K562 (cell line): ENCODE data around the gene ARID3C. TPM values are rescaled to one million over a fixed set of nuclear protein-coding genes. Genes with fewer than 3 reads are reported as not detected.
A peak's percentile ranks its signal among the peaks of the same experiment; 100 is the strongest.

Source experiments
- BRD9 ChIP-seq: fragments of 450-650 bp; IDR thresholded peaks from 2 replicates; pipeline ENCODE4 v1.6.1; 2018; ENCODE audit warnings: low read depth; ENCODE audit not compliant: partially characterized antibody
- CHD4 ChIP-seq: fragments of 200-600 bp; sonication (generic); IDR thresholded peaks from 3 replicates; pipeline ENCODE4 v1.6.1; 2012; ENCODE audit warnings: low read depth, mild to moderate bottlenecking, mixed read lengths, low read length, inconsistent platforms; ENCODE audit not compliant: insufficient read depth, insufficient replicate concordance, poor library complexity, severe bottlenecking
- KDM5B ChIP-seq: fragments of 200-600 bp; sonication (generic); IDR thresholded peaks from 2 replicates; pipeline ENCODE4 v1.6.1; 2012; ENCODE audit warnings: low read depth, mild to moderate bottlenecking, moderate library complexity, low read length, control low read depth, inconsistent platforms; ENCODE audit not compliant: insufficient replicate concordance
- MAFG ChIP-seq: fragments of 450-650 bp; conservative IDR thresholded peaks from 2 replicates; pipeline ENCODE4 v1.6.1; 2016; ENCODE audit warnings: missing genetic modification characterization, missing compliant biosample characterization
- MTA3 ChIP-seq: fragments of 450-650 bp; formaldehyde crosslinking; IDR thresholded peaks from 2 replicates; pipeline ENCODE4 v1.6.1; 2017; ENCODE audit warnings: mild to moderate bottlenecking, borderline replicate concordance
- NR4A1 ChIP-seq, 2 experiments: fragments of 250-450 bp in 1 of 2; fragments of 450-650 bp in 1 of 2; sonication (Bioruptor Pico) in 1 of 2; IDR thresholded peaks; 2 replicates each; pipeline versions ENCODE4 v1.4.0 to v1.6.1; 2016 to 2020; ENCODE audit warnings: mild to moderate bottlenecking in 2 of 2, missing compliant biosample characterization in 1 of 2, missing genetic modification characterization in 1 of 2, moderate library complexity in 1 of 2
- POLR2G ChIP-seq: fragments of 200-400 bp; formaldehyde crosslinking; IDR thresholded peaks from 2 replicates; pipeline ENCODE4 v1.6.1; 2017; ENCODE audit warnings: low read depth, mild to moderate bottlenecking, antibody characterized with exemption, low read length, moderate library complexity
- RNF2 ChIP-seq: sonication (generic); IDR thresholded peaks from 2 replicates; pipeline ENCODE4 v1.6.1; 2016
- SRSF3 ChIP-seq: fragments of 200-400 bp; formaldehyde crosslinking; IDR thresholded peaks from 2 replicates; pipeline ENCODE4 v1.6.1; 2016; ENCODE audit warnings: mild to moderate bottlenecking, low read length, moderate library complexity; ENCODE audit not compliant: insufficient read depth
- ZBTB8A ChIP-seq: fragments of 450-650 bp; IDR thresholded peaks from 2 replicates; pipeline ENCODE4 v1.6.1; 2018; ENCODE audit warnings: mild to moderate bottlenecking, moderate library complexity; ENCODE audit not compliant: partially characterized antibody
- ZNF24 ChIP-seq: fragments of 450-650 bp; IDR thresholded peaks from 2 replicates; pipeline ENCODE4 v1.6.1; 2016
- ZNF253 ChIP-seq: fragments of 250-450 bp; sonication (Bioruptor Pico); conservative IDR thresholded peaks from 2 replicates; pipeline ENCODE4 v1.6.1; 2021; ENCODE audit warnings: mild to moderate bottlenecking
- ZNF354B ChIP-seq: fragments of 250-450 bp; sonication (Bioruptor Pico); IDR thresholded peaks from 2 replicates; pipeline ENCODE4 v1.4.0; 2020
- polyA plus RNA-seq, 8 experiments: library from polyadenylated mRNA; depleted of rRNA in 4 of 8; stranded (reverse) in 5 of 8; unstranded in 3 of 8; fragments of >200 nt; fragmentation: Nextera tagmentation in 2 of 8; fragmentation: Illumina TruSeq in 1 of 8; extraction: Ambion mirVana in 2 of 8; extraction: Trizol in 1 of 8; gene quantifications; 2 replicates each; pipeline versions ENCODE4 v1.2.1 to v1.2.3, GENCODE V29; 2011 to 2014; ENCODE audit warnings: inconsistent platforms in 1 of 8, missing spikeins in 1 of 8
- total RNA-seq, 7 experiments: library from RNA; depleted of rRNA in 6 of 7; stranded (reverse); fragments of >200 nt in 6 of 7; fragmentation: Illumina TruSeq in 2 of 7; extraction: Trizol in 2 of 7; gene quantifications; 2 replicates each; pipeline versions ENCODE4 v1.2.1 to v1.2.3, GENCODE V29; 2011 to 2021; ENCODE audit warnings: low replicate concordance in 1 of 7
- TF ChIP-seq, protein P1 (sequence below), 2 experiments: IDR thresholded peaks; 2 replicates each; pipeline ENCODE4 v1.6.1; 2012; ENCODE audit warnings: improper control_type of control experiment in 2 of 2, low read depth in 2 of 2, low read length in 2 of 2, borderline replicate concordance in 1 of 2
- TF ChIP-seq, protein P2 (sequence below): fragments of 250-450 bp; sonication (Bioruptor Pico); IDR thresholded peaks from 2 replicates; pipeline ENCODE4 v1.5.0; 2021
- TF ChIP-seq, protein P3 (sequence below), 2 experiments: fragments of 450-650 bp; IDR thresholded peaks; 2 replicates each; pipeline ENCODE4 v1.6.1; 2016
- TF ChIP-seq, protein P4 (sequence below): sonication (generic); formaldehyde crosslinking; IDR thresholded peaks from 2 replicates; pipeline ENCODE4 v1.8.1; 2023; ENCODE audit warnings: mild to moderate bottlenecking, missing genetic modification reagents
- TF ChIP-seq, protein P5 (sequence below): sonication (generic); formaldehyde crosslinking; IDR thresholded peaks from 2 replicates; pipeline ENCODE4 v1.8.0; 2022; ENCODE audit warnings: missing genetic modification reagents, mild to moderate bottlenecking, moderate library complexity, borderline replicate concordance

ARID3C gene
- total and polyA plus RNA-seq, 9 of the 15 experiments (the other 6 are each of a cell fraction or from before 2014, with no cell fraction given): not detected

DNA sequence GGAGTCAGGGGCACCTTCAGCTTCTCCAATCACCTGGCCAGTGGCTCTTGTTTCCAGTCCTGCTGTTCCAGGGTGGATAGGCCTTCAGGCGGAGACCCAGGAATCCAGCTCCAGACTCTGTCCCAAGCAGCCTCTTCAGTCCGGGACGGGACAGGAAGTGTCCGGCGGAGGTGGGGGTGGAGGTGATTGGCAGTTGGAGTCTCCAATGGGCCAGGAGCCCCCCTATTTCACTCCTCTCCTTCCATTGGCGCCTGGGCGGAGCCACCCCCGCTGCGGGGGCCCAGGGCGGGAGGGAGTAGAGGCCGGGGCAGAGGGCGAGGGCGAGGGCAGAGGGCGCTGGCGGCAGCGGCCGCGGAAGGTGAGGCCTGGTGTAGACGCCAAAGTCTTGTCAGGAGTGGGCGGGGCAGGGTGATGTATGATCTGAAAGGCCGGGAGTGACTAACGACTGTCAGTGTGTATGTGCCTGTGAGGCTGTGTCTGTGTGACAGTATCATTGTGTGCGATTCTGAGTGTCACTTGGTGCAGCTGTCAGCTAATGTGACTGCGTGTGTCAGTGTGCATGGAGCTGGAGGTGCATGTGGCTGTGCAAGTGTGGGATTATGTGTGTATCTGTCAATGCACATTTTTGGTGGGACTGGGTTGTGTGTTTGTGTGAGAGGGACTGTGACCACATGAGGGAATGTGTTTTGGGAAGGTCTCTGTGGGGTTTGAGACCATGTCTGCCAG lies 23.2 kb upstream of the ARID3C start, which contains the start of gene IL11RA (continued):
- TF ChIP-seq, protein P1, sequence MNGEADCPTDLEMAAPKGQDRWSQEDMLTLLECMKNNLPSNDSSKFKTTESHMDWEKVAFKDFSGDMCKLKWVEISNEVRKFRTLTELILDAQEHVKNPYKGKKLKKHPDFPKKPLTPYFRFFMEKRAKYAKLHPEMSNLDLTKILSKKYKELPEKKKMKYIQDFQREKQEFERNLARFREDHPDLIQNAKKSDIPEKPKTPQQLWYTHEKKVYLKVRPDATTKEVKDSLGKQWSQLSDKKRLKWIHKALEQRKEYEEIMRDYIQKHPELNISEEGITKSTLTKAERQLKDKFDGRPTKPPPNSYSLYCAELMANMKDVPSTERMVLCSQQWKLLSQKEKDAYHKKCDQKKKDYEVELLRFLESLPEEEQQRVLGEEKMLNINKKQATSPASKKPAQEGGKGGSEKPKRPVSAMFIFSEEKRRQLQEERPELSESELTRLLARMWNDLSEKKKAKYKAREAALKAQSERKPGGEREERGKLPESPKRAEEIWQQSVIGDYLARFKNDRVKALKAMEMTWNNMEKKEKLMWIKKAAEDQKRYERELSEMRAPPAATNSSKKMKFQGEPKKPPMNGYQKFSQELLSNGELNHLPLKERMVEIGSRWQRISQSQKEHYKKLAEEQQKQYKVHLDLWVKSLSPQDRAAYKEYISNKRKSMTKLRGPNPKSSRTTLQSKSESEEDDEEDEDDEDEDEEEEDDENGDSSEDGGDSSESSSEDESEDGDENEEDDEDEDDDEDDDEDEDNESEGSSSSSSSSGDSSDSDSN (IDR thresholded peaks at IDR 0.05; ENCODE audit: borderline replicate concordance in 1 of 2, low read depth in 2 of 2, low read length in 2 of 2): 0 out of 4 replicates have a peak, but pooled peaks of 1 of the 2 experiments have one; percentile 19
- TF ChIP-seq, protein P2, sequence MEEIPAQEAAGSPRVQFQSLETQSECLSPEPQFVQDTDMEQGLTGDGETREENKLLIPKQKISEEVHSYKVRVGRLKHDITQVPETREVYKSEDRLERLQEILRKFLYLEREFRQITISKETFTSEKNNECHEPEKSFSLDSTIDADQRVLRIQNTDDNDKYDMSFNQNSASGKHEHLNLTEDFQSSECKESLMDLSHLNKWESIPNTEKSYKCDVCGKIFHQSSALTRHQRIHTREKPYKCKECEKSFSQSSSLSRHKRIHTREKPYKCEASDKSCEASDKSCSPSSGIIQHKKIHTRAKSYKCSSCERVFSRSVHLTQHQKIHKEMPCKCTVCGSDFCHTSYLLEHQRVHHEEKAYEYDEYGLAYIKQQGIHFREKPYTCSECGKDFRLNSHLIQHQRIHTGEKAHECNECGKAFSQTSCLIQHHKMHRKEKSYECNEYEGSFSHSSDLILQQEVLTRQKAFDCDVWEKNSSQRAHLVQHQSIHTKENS: no peak
- no peak for TF ChIP-seq MAFG (tag)
- TF ChIP-seq CHD4: no peak
- peak; percentile 66 for TF ChIP-seq POLR2G
- peak; percentile 60; the same call in 1 of the 2 replicates for TF ChIP-seq MTA3
- TF ChIP-seq, protein P3, sequence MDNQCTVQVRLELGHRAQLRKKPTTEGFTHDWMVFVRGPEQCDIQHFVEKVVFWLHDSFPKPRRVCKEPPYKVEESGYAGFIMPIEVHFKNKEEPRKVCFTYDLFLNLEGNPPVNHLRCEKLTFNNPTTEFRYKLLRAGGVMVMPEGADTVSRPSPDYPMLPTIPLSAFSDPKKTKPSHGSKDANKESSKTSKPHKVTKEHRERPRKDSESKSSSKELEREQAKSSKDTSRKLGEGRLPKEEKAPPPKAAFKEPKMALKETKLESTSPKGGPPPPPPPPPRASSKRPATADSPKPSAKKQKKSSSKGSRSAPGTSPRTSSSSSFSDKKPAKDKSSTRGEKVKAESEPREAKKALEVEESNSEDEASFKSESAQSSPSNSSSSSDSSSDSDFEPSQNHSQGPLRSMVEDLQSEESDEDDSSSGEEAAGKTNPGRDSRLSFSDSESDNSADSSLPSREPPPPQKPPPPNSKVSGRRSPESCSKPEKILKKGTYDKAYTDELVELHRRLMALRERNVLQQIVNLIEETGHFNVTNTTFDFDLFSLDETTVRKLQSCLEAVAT (IDR thresholded peaks at IDR 0.05): peak; percentile 28 to 38; a peak in 1 of 4 replicates
- no peak for TF ChIP-seq ZNF354B
- TF ChIP-seq KDM5B: peak; percentile 33
- TF ChIP-seq RNF2: peak; percentile 41; the same call in 1 of the 2 replicates
- no peak for TF ChIP-seq BRD9
- no peak for TF ChIP-seq ZNF24
- TF ChIP-seq, protein P4, sequence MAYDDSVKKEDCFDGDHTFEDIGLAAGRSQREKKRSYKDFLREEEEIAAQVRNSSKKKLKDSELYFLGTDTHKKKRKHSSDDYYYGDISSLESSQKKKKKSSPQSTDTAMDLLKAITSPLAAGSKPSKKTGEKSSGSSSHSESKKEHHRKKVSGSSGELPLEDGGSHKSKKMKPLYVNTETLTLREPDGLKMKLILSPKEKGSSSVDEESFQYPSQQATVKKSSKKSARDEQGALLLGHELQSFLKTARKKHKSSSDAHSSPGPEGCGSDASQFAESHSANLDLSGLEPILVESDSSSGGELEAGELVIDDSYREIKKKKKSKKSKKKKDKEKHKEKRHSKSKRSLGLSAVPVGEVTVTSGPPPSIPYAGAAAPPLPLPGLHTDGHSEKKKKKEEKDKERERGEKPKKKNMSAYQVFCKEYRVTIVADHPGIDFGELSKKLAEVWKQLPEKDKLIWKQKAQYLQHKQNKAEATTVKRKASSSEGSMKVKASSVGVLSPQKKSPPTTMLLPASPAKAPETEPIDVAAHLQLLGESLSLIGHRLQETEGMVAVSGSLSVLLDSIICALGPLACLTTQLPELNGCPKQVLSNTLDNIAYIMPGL (CRISPR knock-in tag): no peak
- no peak for TF ChIP-seq ZNF253
- no peak for TF ChIP-seq NR4A1 (CRISPR knock-in tag; IDR thresholded peaks at IDR 0.05)
- TF ChIP-seq NR4A1 (tag; IDR thresholded peaks at IDR 0.05): no peak
- TF ChIP-seq ZBTB8A: no peak
- no peak for TF ChIP-seq SRSF3
- TF ChIP-seq, protein P5, sequence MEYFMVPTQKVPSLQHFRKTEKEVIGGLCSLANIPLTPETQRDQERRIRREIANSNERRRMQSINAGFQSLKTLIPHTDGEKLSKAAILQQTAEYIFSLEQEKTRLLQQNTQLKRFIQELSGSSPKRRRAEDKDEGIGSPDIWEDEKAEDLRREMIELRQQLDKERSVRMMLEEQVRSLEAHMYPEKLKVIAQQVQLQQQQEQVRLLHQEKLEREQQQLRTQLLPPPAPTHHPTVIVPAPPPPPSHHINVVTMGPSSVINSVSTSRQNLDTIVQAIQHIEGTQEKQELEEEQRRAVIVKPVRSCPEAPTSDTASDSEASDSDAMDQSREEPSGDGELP (CRISPR knock-in tag): peak; percentile 58; the same call in 1 of the 2 replicates
